Skin epidermis (tissue), 12 donors: ENCODE results near the gene FGFBP1.
"Not testable (repeated sequence)": the region's sequence is repeated elsewhere in the genome, so short reads cannot be mapped to it uniquely, and the experiment has no call there.

Experiments
- H3K27ac ChIP-seq, 21 experiments: fragments of 200-600 bp; sonication (generic) in 11 of 21; one replicate each; pipeline ENCODE4 v1.5.0; 2020; ENCODE audit warnings: mild to moderate bottlenecking in 3 of 21, inconsistent platforms in 2 of 21, moderate library complexity in 2 of 21
- H3K4me3 ChIP-seq, 7 experiments: fragments of 200-600 bp; sonication (generic) in 2 of 7; one replicate each; pipeline ENCODE4 v1.5.0; 2020; ENCODE audit warnings: inconsistent platforms in 2 of 7, mild to moderate bottlenecking in 2 of 7, moderate library complexity in 1 of 7

The FGFBP1 gene

DNA sequence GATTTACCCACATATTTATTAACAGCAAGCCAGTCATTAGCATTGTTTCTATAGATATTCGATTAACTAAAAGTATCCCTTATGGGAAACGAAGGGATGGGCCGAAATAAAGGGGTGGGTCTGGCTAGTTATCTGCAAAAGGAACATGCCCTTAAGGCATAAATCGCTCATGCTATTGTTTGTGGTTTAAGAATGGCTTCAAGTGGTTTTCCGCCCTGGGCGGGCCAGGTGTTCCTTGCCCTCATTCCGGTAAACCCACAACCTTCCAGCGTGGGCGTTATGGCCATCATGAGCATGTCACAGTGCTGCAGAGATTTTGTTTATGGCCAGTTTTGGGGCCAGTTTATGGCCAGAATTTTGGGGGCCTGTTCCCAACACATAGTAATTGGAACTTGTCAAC is 22.2 kb downstream of the FGFBP1 start:
- not testable (repeated sequence) for H3K27ac ChIP-seq, H3K4me3 ChIP-seq

DNA sequence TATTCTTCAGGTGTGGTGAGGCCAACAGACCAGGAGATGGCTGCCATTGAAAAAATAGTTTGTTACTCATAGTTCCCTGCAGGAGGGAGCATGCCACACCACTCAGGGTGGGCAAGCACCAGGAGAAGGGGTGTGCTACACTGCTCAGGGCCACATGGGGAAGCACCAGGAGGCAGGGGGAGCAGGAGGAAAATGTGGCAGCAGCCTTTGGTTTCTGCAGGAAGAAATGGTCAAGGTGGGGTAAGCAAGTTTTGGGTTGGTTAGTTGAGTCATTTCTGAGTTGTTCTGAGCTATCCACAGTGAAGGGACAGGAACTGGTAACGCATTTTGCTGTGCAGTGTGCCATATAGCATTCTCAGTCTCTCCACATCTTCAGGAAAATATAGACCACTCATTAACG is 23.8 kb downstream of the FGFBP1 start:
- H3K4me3 ChIP-seq = no peak overlapping the region
- no peak overlapping the region for H3K27ac ChIP-seq

DNA sequence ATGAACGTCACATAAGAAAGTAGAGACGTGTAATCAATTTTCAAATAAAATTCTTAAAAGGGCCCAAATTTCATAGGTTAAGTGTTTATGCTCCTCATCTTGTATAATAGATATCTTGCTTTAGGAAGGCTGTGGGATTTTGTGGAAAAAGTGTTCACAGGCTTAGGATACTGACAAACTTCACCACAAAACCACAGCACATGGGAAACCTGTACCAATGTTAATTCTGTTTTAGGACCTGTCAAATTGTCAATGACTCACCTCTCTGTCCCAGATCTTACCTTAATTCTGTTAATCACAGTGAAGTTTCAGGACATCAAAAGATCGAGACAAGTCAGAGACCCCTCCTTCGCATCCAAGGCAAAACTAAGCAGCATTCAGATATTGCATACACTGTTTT is 24.2 kb downstream of the FGFBP1 start:
- no peak overlapping the region for H3K27ac ChIP-seq
- no peak overlapping the region for H3K4me3 ChIP-seq

GRCh38 chr4:15913631-15913970 is 24.9 kb downstream of the FGFBP1 start:
- Histone ChIP-seq H3K4me3 (no peak overlapping the region), H3K27ac (peak overlapping the region in 1 of 21 experiments; percentile 27)

DNA sequence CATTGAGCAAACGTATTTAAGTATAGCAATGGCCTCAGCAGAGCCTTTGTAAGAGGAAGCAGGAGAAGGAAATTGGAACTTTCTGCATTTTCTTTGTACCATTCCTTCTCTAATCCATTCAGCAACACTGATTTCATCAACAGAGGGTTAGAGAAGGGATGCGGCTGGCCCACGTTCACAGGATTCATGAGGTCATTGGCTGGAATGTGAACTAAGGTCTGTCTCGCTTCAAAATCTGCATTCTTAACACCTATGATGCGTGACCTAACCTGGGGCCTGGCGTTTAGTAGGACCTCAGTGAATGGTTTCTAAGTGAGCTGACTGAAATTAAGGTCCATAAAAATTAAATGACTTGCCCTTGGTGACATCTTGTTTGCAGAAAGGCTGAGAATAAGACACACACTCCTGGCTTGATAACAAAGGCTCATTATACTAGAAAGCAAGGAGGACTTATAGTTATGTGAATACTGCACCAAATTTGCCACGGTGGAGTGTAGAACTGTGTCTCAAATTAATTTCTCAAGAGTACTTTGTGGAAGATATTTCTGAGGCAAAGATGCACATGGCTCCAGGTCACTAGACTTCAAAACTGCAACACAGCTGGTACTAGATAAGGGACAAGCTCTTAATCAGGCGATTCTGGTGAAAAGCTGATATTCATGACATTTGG is 25.4 kb downstream of the FGFBP1 start:
- H3K4me3 ChIP-seq = no peak overlapping the region

DNA sequence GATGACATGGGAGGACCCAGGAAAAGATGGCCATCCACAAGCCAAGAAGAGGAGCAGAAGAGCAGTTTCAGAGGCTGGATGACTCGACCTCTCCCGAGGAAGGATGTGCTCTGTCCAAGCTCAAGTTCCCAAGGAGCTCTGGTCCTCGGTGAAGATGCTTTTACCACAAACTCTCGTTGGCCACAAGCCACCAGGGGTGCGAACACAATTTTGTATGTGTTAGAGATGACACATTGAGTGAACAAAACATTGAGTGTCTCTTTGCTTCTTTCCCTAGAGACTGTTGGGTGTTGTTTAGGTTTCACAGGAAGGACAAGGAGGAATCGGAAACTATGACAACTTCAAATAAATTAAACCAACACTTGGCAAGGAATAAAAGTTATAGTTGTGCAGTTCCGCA is 26.3 kb downstream of the FGFBP1 start:
- Histone ChIP-seq H3K4me3 (no peak overlapping the region), H3K27ac (no peak overlapping the region)

More for the DNA sequence above, 25.4 kb downstream of the FGFBP1 start:
- peak overlapping the region in 2 of 21 experiments; percentile 27 to 56 for H3K27ac ChIP-seq

- no peak overlapping the region for H3K4me3 ChIP-seq
- no peak overlapping the region for H3K27ac ChIP-seq
These were observed 28.2 kb downstream of the FGFBP1 start for GRCh38 chr4:15910155-15910940.

DNA sequence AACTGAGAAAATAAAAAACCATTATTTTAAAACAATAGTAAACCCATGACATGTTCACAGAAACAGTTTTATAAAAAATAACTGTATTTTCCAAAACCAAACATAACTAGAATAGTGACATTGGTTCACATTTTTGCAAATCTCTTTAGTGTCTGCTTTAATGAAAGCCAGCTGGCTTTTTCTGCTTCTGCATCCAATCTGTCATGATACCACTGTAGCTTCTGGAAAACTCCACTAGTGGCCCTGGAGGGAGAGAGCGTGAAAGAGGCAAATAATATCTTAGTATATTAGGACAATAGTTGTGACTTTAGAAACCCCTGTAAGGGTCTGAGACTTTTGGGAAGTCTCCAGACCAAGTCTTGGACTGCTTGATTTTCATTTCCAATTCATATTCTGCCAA is 31.1 kb downstream of the FGFBP1 start:
- no peak overlapping the region for H3K4me3 ChIP-seq
- peak overlapping the region in 1 of 21 experiments; percentile 18 for H3K27ac ChIP-seq

GRCh38 chr4:15906020-15906443 is 32.5 kb downstream of the FGFBP1 start:
- peak overlapping the region in 14 of 21 experiments; percentile 6 to 81 (median 48) for H3K27ac ChIP-seq
- peak overlapping the region in 1 of 7 experiments; percentile 22 for H3K4me3 ChIP-seq

GRCh38 chr4:15902746-15903145 is 35.8 kb downstream of the FGFBP1 start:
- H3K27ac ChIP-seq = no peak overlapping the region
- no peak overlapping the region for H3K4me3 ChIP-seq

DNA sequence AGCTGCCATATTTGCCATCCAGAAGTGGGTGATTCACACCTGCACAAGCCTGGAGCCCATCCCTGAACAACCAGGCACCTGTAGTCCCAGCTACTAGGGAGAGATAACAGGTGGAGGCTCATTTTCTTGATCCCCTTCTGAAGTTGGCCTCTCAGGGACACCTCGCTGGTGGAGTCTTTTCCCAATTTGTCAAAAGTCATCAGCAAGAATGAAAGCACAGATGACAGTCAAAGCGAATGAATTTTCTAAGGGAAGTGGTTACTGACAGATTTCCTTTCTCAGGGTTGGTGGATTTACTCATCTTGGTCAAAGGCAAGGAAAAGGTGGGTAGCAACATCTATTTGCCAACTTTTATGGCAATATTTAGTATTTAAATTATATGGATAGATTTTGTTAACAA is 36.5 kb downstream of the FGFBP1 start:
- Histone ChIP-seq H3K27ac (no peak overlapping the region), H3K4me3 (no peak overlapping the region)

DNA sequence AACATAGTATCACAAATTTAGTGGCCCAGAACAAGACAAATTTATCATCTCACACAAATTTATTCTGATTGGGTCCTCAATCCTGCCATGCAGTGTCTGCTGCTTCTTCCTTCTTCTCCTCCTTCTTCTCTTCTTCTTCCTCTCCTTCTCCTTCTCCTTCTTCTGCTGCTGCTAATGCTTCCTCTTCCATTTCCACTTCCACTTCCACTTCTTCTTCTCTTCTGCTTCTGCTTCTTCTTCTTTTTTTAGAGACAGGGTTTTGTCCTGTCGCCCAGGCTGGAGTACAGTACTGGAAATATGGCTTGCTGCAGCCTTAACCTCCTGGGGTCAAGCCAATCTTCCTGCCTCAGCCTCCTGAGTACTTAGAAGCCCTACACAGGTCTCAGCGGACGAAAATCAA is 37.5 kb downstream of the FGFBP1 start:
- H3K27ac ChIP-seq = no peak overlapping the region
- H3K4me3 ChIP-seq = no peak overlapping the region

GRCh38 chr4:15899511-15899910 is 39.0 kb downstream of the FGFBP1 start:
- H3K4me3 ChIP-seq = no peak overlapping the region
- peak overlapping the region in 1 of 21 experiments; percentile 26 for H3K27ac ChIP-seq

GRCh38 chr4:15898902-15899301 is 39.6 kb downstream of the FGFBP1 start:
- H3K4me3 ChIP-seq = no peak overlapping the region
- peak overlapping the region in 1 of 21 experiments; percentile 26 for H3K27ac ChIP-seq

DNA sequence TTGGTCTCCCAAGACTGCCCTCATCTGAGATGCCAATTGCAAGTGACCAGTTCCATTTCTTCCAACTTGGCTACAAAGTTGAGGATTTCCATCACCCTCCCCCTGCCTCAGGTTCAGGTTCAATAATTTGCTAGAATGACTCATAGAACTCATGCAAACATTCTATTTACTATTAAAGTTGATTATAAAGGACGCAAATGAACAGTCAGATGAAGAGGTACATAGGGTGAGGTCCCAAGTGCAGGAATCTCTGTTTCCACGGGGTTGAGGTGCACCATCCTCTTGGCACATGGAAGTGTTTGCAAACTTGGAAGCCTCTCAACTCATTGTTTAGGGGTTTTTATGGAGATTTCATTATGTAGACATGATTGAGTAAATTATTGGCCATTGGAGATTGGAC is 41.0 kb downstream of the FGFBP1 start:
- Histone ChIP-seq H3K27ac (no peak overlapping the region), H3K4me3 (no peak overlapping the region)

DNA sequence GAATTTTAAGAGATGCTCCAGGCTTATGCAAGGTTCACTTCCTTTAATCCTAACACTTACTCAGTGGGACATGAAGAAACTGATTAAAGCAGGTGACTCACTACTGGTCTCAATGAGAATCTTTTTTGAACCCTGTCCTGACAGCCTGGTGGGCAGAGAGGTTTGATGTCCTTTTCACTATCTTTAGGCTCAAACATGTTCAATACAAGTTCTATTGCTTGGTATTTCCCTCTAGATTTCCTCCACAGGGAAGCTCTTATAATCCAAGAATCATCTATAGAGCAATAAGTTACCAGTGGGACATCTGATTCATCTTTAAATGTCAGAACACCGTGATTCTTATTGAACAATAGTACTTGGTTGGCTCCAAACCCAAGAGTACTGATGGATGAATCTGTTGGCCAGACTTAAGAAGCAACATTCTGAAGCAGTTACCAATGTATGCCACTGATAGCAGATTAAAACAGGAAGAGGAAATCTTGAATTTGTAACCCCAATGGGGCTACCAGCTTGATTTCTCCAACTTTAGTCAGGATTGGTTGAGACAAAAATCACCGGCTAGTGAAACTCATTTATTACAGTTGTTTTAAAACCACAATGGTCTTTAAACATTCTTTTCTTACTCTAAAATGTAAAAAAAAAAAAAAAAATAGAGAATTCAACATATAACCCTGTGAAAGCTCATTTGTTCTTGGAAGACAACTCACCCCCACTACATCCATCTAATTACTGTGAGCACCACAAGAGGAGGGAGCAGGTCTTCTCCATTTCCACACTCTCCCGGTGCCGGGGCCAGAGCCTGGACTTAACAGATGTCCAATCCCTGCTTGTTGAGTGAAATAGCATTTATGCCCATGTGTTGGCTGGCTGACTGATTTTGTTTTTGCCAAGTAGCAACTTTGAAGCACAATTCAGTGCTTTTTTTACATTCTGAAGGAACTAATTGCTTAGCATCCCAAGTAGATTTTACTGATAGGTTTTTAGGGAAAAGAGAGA is 43.3 kb downstream of the FGFBP1 start:
- H3K27ac ChIP-seq = peak overlapping the region in 8 of 21 experiments; percentile 32 to 80 (median 64)

DNA sequence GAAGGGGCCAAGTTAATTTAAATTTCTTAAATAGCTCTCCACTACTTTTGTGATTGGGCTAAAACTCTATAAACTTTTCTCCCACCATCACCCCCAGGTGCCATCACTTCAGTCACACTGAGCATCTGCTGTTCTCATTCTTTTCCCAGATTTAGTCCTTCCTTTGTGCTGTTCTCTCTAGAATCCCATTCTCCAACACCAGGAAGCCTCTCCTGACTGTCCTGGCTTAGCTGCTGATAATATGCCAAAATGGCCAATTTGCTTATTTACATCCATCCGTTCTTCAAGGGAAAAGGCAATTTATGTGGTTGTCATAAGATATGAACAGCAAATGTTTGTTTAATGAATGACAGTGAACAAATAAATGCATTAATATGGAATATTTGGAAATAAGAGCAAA is 44.1 kb downstream of the FGFBP1 start:
- peak overlapping the region in 15 of 21 experiments; percentile 4 to 80 (median 48) for H3K27ac ChIP-seq
- no peak overlapping the region for H3K4me3 ChIP-seq

More for the DNA sequence above, 43.3 kb downstream of the FGFBP1 start:
- H3K4me3 ChIP-seq = no peak overlapping the region

DNA sequence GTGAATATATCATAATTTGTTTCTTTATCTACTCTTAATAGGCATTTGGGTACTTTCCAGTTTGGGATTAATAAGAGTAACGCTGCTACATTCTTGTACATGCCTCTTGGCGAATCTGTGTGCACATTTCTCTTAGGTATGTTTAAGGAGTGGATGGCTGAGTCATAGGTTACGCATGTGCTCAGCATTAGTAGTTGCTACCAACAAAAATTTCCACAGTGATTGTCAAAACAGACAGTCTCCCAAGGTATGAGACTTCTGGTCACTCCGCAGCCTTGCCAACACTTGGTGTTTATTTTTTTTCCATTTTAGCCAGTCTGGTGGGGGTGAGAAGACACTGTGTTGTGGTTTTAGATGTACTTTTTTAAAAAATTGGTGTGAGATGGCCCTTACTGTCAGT is 44.6 kb downstream of the FGFBP1 start:
- Histone ChIP-seq H3K4me3 (no peak overlapping the region), H3K27ac (peak overlapping the region in 15 of 21 experiments; percentile 4 to 80 (median 48))

DNA sequence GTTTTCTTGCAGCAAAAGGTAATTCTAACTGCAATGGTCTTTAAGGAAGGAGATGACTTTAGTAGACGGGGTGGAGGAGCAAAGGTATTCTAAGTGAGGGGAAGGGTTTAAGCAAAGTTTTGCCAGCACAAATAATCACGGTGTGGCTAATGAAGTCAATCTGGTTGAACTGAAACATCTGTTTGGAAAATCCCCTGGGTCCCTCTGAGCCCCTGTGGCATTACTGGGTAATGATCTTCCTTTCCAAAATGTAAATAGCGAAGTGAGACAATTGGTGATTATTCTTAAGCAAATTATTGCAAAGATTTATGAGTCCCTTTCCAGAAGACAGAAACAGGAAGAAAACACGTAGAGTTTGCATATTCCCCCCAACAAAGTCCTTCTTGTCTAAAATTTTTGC is 47.2 kb downstream of the FGFBP1 start:
- H3K4me3 ChIP-seq = no peak overlapping the region
- peak overlapping the region in 3 of 21 experiments; percentile 4 to 17 (median 8) for H3K27ac ChIP-seq

DNA sequence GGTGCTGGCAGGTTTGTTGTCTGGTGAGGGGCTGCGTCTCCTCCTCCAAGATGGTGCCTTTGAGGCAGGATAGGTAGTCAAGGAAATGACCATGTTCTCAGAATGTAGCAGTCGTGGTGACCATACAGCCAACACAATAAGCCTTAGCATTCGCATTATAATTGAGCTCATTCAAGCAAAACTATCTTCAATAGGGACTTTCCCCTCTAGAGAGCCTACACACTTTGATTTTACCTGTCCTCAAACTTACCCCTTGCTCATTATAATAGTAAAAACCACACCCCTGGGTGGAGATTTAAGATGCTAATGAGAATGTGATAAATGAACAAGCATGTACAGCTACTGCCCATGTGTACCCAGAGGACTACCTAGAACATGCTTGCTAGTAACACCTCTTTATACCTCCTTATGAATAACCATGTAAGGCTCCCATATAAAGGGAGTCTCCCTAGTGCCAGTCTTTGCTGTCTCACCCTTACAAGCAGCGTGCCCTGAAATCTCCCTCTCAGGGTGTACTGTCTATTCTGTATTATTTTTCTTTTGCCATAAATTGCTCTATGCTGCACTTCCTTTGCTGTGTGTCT is 48.2 kb downstream of the FGFBP1 start:
- Histone ChIP-seq H3K27ac (no peak overlapping the region), H3K4me3 (no peak overlapping the region)
